Gastroesophageal sphincter (tissue), 3 donors: ENCODE measurements around the gene EPB41L4A.
"Not testable (repeated sequence)": the region's sequence is repeated elsewhere in the genome, so short reads cannot be mapped to it uniquely, and the experiment has no call there.

Experiments used
- CTCF ChIP-seq, 4 experiments: fragments of 200-600 bp in 2 of 4; fragments of 450-650 bp in 2 of 4; sonication (generic) in 1 of 4; IDR thresholded peaks; one replicate each; pipeline ENCODE4 v1.5.1; 2017 to 2019; ENCODE audit warnings: antibody characterized with exemption in 4 of 4, mild to moderate bottlenecking in 2 of 4, moderate library complexity in 2 of 4
- POLR2A ChIP-seq, 2 donors: fragments of 450-650 bp; IDR thresholded peaks; one replicate each; pipeline ENCODE4 v1.6.1; 2017; ENCODE audit warnings: antibody characterized with exemption in 2 of 2, mild to moderate bottlenecking in 2 of 2, moderate library complexity in 1 of 2

GRCh38 chr5:112395299-112395698 is 23.8 kb downstream of the EPB41L4A start:
- TF ChIP-seq POLR2A, CTCF (IDR thresholded peaks at IDR 0.05): not testable (repeated sequence)
